ENCODE data around the gene TLE3.
"Not testable (repeated sequence)": the region's sequence is repeated elsewhere in the genome, so short reads cannot be mapped to it uniquely, and the experiment has no call there.

Gene TLE3

DNA sequence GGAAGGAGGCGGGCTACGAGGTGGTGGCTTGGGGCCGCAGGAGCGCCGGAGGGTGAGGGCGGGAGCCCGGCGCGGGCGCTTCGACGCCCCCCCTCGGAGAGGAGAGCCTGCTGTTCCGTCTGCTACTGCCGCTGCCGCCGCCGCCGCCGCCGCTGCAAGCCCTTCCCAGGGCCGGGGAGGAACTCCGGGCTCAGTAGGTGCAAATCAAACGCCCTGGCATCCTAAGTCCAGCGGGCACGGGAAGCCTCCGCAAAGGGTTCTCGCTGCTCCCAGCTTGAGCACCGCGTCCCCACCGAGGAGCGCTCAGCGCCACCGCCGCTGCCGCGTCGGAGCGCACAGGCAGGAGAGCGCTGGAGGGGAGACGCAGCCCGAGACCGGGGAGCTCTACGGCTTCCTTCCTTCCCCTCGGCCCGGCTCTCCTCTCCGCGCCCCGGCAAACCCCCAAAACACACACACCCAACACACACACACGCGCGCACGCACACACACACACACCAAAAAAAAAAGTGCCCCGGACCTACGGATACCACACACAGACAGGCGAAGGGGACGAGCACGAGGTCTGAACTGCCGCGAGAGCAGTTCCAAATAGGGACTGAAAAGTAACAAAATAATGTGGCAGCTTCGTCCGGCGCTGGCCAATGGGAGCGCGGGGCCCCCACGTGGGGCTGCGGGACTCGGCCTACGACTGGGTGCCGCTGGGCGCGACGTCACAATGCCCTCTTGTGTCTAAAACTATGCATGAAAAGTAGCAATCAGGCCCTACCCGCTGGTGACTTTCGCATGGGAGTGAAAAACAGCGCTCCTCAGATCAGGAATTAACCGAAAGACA, at the start of gene TLE3:
Gene TLE3, minus strand, starts transcription at position 597 of the 832 bp plus-strand sequence. CDS start 1,119 bp downstream, outside the sequence.
- Mint-ChIP-seq H3K4me3 (peak within 1 kb of the TSS; percentile 99), H3K36me3 (peaks cover 13% of the 10 kb centered on the region), H3K27ac (peak within 1 kb of the TSS; percentile 99), H3K27me3 (no peaks in the 10 kb centered on the region), H3K4me1 (ENCODE audit: low read depth) (peaks cover 44% of the 10 kb centered on the region), H3K9me3 (ENCODE audit: low read depth) (no peaks in the 10 kb centered on the region)

GRCh38 chr15:70147178-70147760, 49.6 kb upstream of the TLE3 start:
- no peaks in the 10 kb centered on the region for H3K36me3 Mint-ChIP-seq
- peaks cover 8% of the 10 kb centered on the region for H3K4me1 Mint-ChIP-seq (ENCODE audit: low read depth)
- H3K9me3 Mint-ChIP-seq (ENCODE audit: low read depth) = no peaks in the 10 kb centered on the region
- peaks cover 2% of the 10 kb centered on the region for H3K27me3 Mint-ChIP-seq
- no peak overlapping the region for H3K27ac Mint-ChIP-seq
- H3K4me3 Mint-ChIP-seq = no peak overlapping the region

DNA sequence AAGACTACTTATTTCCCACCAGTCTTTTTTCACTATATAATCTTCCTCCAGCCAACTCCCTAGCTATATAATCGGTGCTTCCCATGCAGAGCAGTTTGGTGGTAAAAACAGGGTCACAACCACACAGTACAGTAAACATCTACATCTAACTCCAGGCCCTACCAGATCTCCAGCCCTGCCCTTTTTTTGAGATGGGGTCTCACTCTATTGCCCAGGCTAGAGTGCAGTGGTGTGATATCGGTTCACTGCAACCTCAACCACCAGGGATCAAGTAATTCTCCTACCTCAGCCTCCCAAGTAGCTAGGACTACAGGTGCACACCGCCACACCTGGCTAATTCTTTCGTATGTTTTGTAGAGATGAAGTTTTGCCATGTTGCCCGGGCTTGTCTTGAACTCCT, 49.1 kb upstream of the TLE3 start:
- Mint-ChIP-seq H3K27me3 (peaks cover 2% of the 10 kb centered on the region), H3K4me3 (no peak overlapping the region), H3K4me1 (ENCODE audit: low read depth) (peaks cover 13% of the 10 kb centered on the region), H3K36me3 (no peaks in the 10 kb centered on the region), H3K9me3 (ENCODE audit: low read depth) (no peaks in the 10 kb centered on the region), H3K27ac (no peak overlapping the region)

- Mint-ChIP-seq H3K9me3 (ENCODE audit: low read depth) (no peaks in the 10 kb centered on the region), H3K36me3 (no peaks in the 10 kb centered on the region), H3K4me3 (no peak overlapping the region), H3K27me3 (peaks cover 2% of the 10 kb centered on the region), H3K27ac (no peak overlapping the region), H3K4me1 (ENCODE audit: low read depth) (peaks cover 19% of the 10 kb centered on the region)
These were observed 48.4 kb upstream of the TLE3 start for GRCh38 chr15:70146162-70146561.

DNA sequence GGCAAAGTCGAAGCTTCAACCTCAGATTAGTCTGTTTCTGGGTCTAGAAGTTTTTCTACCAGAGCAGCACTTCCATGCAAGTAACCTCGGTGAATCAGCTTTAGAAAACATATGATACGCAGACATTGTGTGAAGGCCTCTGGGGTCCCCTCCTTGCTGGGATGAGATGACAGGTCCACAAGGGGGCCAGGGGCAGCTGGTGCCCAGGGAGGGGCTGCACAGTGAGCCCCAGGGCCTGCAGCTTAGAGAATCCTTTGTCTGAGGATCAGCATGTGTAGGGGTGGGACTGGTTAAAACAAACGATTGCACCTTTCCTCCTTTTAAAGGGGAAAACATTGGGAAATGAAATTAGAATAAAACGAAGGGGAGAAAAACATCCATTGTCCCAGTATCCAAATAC, 47.5 kb upstream of the TLE3 start:
- no peaks in the 10 kb centered on the region for H3K36me3 Mint-ChIP-seq
- H3K9me3 Mint-ChIP-seq (ENCODE audit: low read depth) = no peaks in the 10 kb centered on the region
- H3K4me1 Mint-ChIP-seq (ENCODE audit: low read depth) = peaks cover 28% of the 10 kb centered on the region
- H3K27me3 Mint-ChIP-seq = peaks cover 2% of the 10 kb centered on the region
- no peak overlapping the region for H3K27ac Mint-ChIP-seq
- no peak overlapping the region for H3K4me3 Mint-ChIP-seq

GRCh38 chr15:70142322-70143191, 44.8 kb upstream of the TLE3 start:
- no peaks in the 10 kb centered on the region for H3K9me3 Mint-ChIP-seq (ENCODE audit: low read depth)
- H3K4me3 Mint-ChIP-seq = no peak overlapping the region
- H3K4me1 Mint-ChIP-seq (ENCODE audit: low read depth) = peaks cover 35% of the 10 kb centered on the region
- no peaks in the 10 kb centered on the region for H3K36me3 Mint-ChIP-seq
- H3K27me3 Mint-ChIP-seq = peaks cover 2% of the 10 kb centered on the region
- peak overlapping the region; percentile 28 for H3K27ac Mint-ChIP-seq

- Mint-ChIP-seq H3K9me3 (ENCODE audit: low read depth) (no peaks in the 10 kb centered on the region), H3K36me3 (no peaks in the 10 kb centered on the region), H3K27me3 (peaks cover 2% of the 10 kb centered on the region), H3K27ac (peak overlapping the region; percentile 50), H3K4me1 (ENCODE audit: low read depth) (peaks cover 35% of the 10 kb centered on the region), H3K4me3 (no peak overlapping the region)
These were observed 44.3 kb upstream of the TLE3 start for GRCh38 chr15:70142072-70142321.

- Mint-ChIP-seq H3K4me1 (ENCODE audit: low read depth) (peaks cover 35% of the 10 kb centered on the region), H3K36me3 (no peaks in the 10 kb centered on the region), H3K27ac (peak overlapping the region; percentile 50), H3K27me3 (peaks cover 2% of the 10 kb centered on the region), H3K4me3 (peak overlapping the region; percentile 64), H3K9me3 (ENCODE audit: low read depth) (no peaks in the 10 kb centered on the region)
These were observed 43.8 kb upstream of the TLE3 start for GRCh38 chr15:70141376-70142071.

- Mint-ChIP-seq H3K27me3 (peaks cover 2% of the 10 kb centered on the region), H3K9me3 (ENCODE audit: low read depth) (no peaks in the 10 kb centered on the region), H3K27ac (no peak overlapping the region), H3K36me3 (no peaks in the 10 kb centered on the region), H3K4me3 (peak overlapping the region; percentile 64), H3K4me1 (ENCODE audit: low read depth) (peaks cover 35% of the 10 kb centered on the region)
These were observed 43.0 kb upstream of the TLE3 start for GRCh38 chr15:70140543-70141375.

- no peak overlapping the region for H3K27ac Mint-ChIP-seq
- H3K4me1 Mint-ChIP-seq (ENCODE audit: low read depth) = peaks cover 35% of the 10 kb centered on the region
- H3K4me3 Mint-ChIP-seq = no peak overlapping the region
- no peaks in the 10 kb centered on the region for H3K9me3 Mint-ChIP-seq (ENCODE audit: low read depth)
- H3K36me3 Mint-ChIP-seq = no peaks in the 10 kb centered on the region
- peaks cover 2% of the 10 kb centered on the region for H3K27me3 Mint-ChIP-seq
These were observed 42.4 kb upstream of the TLE3 start for GRCh38 chr15:70140025-70140542.

DNA sequence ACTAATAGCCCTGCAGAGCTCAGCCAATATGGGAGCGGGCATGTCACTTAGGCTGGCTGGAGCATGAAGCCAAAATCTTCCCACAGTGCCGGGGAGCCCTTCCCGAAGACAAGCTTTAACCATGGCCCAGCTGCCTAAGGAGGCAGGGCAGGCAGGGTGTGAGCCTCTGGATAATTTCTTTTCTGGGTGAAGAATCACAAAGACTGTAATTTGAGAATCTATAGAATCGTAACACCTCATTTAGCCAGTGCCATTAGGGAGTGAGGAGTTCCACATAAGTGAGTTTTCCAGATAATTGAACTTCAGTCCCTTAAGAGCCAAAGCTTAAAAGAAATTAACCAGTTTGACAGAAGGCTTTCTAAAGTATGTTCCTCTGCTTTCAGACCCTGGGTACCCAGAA, 40.2 kb upstream of the TLE3 start:
- Mint-ChIP-seq H3K36me3 (no peaks in the 10 kb centered on the region), H3K27me3 (peaks cover 2% of the 10 kb centered on the region), H3K4me3 (no peak overlapping the region), H3K4me1 (ENCODE audit: low read depth) (peaks cover 34% of the 10 kb centered on the region), H3K27ac (no peak overlapping the region), H3K9me3 (ENCODE audit: low read depth) (no peaks in the 10 kb centered on the region)

- peaks cover 25% of the 10 kb centered on the region for H3K4me1 Mint-ChIP-seq (ENCODE audit: low read depth)
- not testable (repeated sequence) for H3K27me3 Mint-ChIP-seq; H3K27ac Mint-ChIP-seq; H3K9me3 Mint-ChIP-seq (ENCODE audit: low read depth); H3K4me3 Mint-ChIP-seq; H3K36me3 Mint-ChIP-seq
These were observed 39.3 kb upstream of the TLE3 start for GRCh38 chr15:70137021-70137420.

GRCh38 chr15:70133781-70134421, 36.2 kb upstream of the TLE3 start:
- Mint-ChIP-seq H3K4me1 (ENCODE audit: low read depth) (no peaks in the 10 kb centered on the region), H3K27me3 (no peaks in the 10 kb centered on the region), H3K27ac (no peak overlapping the region), H3K36me3 (no peaks in the 10 kb centered on the region), H3K4me3 (no peak overlapping the region), H3K9me3 (ENCODE audit: low read depth) (no peaks in the 10 kb centered on the region)
